NCI-H1105 treated with DMSO at 0.1 percent for 48 hours (cell line): ENCODE data around the gene ZNF512B.
"Not testable (repeated sequence)": the region's sequence is repeated elsewhere in the genome, so short reads cannot be mapped to it uniquely, and the experiment has no call there.

Experiments used
- DNase-seq: peaks from one replicate; lab custom pipeline; 2025; lab: John Stamatoyannopoulos, UW

Gene ZNF512B

DNA sequence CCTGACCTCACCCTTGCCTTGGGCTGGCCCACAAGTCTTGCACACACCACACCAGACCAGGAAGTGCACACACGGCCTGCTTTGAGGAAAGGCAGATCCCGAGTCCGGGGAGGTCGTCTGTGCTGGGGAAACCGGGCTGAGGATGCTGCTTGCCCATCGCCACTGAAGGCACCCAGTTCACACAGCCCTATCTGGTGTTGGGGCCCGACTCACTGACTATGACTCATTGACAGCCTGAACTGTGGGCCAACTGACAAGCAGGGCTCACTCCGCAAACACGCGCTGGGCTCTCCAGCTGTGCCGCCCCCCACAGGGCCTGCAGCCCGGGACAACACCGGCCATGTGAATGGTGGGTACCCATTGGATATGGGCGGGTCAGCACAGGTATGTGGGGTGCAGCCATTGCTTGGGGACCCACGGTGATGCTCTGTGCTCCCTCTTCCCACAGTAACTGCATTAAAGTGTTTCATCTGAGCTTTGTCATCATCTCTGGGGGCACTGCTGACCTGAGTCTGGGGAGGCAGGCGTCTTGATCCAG lies 8.1 kb upstream of the ZNF512B start:
- DNase-seq, result no peak

DNA sequence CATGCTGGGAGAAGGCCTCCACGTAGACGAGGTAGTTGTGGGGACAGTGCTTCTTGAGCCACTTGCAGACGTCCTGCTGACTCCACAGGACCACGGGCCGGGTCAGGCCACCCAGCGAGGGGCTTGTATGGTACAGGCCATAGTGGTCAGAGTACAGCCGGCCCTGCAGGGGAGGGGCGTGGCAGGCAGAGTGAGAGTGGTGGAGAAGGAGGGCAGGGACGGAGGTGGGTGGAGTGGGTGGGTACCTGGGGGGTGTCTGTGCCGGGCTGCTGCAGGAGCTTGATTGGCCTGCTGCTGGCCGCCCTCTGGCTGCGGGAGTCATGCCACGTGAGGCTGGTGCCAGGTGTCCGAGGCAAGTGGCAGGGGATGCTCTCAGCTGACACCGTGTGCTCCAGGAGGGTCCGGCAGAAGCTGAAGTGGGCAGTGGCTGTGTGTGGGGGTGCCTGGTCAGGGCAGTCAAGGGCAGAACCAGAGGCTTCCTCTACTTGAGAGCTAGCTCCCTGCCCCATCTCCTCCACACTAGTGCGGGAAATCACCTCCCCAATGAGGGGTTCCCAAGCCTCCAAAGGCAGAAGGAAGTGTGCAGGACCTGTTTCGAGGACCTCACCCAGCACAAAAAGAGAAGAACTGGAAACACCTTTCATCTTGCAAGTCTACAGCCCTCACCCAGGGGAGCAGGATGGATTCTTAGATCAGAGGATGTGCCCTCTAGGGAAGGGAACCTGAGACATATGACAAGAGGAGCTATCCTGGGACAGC lies 7.4 kb upstream of the ZNF512B start:
- DNase-seq, result no peak

DNA sequence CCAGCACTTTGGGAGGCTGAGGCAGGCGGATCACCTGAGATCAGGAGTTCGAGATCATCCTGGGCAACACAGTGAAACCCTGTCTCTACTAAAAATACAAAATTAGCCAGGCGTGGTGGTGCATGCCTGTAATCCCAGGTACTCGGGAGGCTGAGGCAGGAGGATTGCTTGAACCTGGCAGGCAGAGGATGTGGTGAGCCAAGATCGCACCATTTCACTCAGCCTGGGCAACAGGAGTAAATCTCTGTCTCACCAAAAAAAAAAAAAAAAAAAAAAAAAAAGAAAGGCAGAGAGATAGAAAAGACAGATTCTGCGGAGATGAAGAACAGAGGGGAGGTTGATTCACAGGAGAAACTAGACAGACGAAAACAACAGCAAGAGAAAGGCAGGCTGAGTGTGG lies 6.8 kb upstream of the ZNF512B start:
- not testable (repeated sequence) for DNase-seq

DNA sequence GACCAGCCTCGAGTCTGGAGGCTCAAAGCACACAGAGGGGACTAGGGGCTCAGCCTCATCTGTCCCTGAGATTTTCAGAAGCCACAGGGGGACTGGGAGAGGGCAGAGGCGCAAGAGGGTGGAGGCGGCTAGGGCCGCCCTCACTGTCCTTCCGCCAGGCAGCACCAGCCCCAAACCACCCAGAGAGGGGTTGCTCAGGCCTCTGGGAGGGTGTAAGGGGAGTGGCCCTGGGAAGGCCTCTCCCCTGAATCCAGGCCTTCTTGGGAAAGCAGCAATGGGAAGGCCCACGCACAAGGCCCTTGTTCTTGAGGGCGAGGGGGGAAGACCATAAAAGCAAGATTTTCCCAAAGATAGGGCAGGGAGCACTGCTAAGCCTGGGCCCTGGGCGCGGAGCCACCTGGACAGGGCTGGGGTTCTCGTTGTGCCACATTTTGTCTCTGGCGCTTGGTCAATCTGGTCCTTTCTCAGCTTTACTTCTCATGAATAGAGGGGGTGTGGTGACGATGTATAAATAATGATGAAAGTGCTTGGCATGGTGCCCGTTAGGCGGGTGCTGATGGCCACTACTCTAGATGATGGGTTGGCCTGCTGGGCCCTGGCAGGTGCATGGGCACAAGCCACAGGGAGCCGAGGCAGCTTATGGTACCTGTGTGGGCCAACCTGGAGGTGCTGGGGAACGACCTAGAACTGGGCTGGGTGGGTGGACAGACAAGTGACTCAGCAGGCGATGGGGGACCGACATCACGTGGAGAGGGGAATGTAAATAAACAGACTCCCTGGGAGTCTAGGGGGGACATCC lies 4.9 kb upstream of the ZNF512B start:
- DNase-seq, result peak; percentile 40

DNA sequence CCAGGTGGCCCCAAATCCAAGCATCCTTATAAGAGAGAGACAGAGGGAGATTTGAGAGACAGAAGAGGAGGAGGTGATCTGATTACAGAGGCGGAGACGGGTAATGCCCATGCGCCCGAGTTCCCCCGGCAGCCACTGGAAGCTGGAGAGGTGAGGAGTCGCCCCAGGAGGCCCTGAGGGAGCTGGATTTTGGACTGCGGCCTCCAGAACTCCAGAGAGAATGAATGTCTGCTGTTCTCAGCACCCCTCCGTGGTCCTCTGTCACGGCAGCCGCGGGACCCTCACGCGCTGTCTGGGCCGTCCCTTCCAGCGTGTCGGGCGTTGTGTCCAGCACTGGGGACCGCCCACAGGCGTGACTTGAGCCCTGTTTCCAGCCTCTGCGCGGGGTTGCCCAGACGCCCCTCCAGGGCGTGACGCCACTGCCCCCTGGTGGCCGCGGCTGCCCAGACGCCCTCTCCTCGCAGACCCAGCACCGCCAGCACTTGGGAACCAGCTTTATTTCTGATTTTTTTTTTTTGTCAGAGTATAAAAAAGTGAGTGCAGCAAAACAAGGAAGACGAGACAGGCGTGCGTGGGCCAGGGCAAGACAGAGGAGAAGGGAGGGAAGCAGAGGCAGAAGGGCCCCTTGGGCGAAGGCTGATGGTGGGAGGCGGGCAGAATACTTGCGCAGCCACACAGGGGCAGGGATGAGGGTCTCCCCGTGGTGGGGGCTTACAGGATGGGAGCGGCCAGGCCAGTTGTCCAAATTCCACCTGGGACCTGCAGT lies 4.1 kb upstream of the ZNF512B start:
- peak; percentile 62 for DNase-seq

DNA sequence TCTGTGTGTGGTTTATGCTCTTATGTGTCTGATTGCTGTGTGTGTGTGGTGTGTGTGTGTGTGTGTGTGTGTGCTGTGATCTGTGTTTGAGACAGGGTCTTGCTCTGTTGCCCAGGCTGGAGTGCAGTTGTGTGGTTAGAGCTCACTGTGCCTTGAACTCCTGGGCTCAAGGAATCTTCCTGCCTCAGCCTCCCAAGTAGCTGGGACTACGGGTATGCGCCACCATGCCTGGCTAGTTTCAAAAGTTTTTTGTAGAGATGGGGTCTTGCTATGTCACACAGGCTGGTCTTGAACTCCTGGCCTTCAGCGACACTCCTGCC lies 3.4 kb upstream of the ZNF512B start:
- no peak for DNase-seq

DNA sequence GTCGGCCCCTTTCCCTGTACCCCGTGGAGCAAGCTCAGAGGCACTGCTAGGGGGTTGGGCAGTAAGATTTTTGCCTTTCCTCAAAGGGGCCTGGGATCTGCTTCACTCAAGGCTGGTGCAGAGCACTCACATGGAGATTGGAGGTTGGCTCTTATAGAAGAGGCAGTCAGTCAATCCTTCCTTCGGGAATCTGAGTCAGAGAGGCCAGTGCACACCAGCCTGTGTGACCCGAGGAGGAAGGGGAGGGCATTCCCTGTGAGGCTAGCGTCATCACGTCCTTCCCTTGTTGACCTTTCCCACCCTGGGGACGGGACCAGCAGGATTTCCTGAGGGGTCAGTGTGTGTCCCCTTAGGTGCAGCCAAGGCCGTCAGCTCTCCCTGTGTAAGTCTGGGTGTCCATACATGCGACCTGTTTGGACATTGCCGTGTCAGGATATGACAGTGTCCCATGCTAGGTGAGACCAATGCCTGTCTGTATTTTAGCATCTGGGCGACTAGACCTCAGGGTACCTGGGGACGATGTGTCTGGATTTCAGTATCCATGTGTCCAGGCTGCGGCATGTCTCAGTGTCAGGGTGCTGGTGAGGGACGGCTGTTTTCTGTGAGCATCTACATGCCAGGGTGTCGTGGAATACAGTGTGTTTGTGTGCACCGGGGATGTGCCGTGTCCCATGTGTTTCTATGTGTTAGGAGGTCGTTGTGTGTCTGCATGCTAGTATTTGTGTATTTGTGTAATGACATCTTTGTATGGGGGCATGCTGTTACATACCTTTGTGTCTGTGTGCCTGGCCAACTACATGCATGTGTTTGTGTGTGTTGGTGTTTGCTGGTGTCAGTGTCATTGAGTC lies 2.8 kb upstream of the ZNF512B start:
- DNase-seq, result no peak

DNA sequence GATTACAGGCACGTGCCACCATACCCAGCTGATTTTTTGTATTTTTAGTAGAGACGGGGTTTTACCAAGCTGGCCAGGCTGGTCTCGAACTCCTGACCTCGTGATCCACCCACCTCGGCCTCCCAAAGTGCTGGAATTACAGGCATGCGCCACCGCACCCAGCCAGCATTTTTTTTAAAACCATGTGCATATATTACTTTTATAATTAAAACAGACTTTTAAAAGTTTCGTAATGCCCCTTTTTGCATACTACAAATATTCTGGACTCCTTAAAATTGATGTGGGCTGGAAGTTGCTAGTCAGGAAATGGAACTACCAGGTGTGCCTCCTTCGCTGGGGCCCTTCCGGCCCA lies 2.2 kb upstream of the ZNF512B start:
- not testable (repeated sequence) for DNase-seq

DNA sequence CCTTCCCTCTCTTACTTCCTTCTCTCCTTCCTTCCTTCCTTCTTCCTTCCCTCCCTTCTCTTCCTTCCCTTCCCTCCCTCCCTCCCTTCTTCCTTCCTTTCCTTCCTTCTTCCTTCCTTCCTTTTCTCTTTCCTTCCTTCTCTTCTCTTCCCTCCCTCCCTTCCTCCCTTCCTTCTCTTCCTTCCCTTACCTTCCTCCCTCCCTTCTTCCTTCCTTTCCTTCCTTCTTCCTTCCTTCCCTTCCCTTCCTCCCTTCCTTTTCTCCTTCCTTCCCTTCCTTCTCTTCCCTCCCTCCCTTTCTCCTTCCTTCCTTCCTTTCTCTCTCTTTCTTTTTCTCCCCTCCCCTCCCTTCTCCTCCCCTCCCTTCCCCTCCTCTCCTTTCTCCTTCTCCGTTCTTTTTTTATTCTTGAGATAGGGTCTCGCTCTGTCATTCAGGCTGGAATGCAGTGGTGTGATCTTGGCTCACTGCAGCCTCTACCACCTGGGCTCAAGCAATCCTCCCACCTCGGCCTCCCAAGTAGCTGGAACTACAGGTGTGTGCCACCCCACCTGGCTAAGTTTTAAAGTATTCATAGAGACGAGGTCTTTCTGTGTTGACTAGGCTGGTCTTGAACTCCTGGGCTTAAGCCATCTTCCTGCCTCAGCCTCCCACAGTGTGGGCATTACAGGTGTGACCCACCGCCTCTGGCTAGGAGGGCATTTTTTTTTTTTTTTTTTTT lies 1.1 kb upstream of the ZNF512B start:
- no peak for DNase-seq

DNA sequence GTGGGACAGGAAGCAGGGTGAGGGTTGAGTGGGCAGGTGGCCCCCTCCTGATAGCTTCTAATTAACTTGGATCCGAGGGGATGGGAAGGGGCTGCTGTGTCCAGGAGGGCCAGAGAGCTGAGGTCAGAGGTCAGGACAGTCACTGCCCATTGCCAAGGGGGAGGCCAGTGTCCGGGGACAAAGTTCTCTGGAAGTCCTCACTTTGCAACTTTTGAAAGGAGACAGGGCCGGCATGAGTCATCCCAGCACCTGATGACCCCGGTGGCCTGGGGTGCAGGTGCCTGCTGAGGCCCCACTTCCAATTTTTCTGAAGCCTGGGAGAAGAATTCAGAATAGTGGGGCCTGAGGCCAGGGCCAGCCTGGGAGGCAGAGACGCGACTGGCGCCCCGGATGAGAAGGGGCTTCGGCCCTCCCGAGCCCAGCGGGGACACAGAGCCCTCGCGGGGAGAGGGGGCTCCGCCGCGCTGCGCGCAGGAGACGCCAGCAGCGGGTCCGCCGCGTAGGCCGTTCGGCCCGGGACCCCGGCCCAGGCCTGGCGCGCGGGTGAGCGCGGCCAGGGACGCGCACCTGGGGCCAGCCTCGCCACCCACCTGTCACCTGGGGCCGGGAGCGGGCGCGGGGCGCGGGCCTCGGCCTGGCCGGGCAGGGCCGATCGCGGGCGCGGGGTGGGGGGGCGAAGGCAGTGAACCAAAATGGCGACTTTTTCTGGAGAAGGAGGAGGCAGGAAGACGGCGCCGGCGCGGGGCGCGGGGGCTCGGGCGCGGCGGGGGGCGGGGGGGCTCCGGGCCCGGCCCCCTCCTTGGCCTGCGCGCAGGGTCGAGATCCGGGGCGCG lies 586 bp downstream of the ZNF512B start:
- DNase-seq, result peak; percentile 10

DNA sequence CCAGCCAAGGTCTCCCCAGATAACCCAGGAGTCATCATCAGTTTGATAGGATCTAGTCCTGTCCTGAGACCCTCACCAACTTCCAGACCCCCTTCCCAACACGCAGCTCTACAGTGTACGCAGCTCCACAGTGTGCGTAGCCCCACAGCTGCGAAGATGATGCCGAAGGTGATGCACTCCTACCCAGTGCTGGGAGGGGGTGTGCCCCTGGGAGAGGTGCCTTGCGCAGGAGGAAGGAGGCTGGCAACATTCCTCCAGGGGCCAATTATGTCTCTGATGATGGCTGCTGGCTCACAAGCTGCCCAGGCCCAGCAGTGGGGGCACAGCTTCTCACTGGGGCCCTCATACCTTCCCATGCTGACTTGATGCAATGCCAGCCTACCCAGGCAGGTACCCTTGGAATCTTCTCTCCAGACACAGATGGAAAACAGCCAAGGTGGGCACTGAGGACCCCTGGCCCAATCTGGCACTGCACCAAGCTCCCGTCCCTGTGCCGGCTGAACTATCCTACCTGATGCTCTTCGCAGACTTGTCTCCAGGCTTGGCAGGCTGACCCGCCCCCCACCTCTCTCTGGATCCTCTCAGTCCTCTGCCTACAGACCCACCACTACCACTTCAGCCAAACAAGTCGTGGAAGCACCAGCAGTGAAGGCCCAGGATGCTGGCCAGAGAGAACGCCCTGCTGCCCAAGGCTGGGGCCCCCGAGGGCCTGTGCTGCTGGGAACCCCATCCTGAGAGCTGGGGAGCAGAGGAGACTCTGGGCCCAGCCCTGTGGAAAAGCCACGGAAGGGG lies 1.4 kb downstream of the ZNF512B start:
- DNase-seq, result no peak

DNA sequence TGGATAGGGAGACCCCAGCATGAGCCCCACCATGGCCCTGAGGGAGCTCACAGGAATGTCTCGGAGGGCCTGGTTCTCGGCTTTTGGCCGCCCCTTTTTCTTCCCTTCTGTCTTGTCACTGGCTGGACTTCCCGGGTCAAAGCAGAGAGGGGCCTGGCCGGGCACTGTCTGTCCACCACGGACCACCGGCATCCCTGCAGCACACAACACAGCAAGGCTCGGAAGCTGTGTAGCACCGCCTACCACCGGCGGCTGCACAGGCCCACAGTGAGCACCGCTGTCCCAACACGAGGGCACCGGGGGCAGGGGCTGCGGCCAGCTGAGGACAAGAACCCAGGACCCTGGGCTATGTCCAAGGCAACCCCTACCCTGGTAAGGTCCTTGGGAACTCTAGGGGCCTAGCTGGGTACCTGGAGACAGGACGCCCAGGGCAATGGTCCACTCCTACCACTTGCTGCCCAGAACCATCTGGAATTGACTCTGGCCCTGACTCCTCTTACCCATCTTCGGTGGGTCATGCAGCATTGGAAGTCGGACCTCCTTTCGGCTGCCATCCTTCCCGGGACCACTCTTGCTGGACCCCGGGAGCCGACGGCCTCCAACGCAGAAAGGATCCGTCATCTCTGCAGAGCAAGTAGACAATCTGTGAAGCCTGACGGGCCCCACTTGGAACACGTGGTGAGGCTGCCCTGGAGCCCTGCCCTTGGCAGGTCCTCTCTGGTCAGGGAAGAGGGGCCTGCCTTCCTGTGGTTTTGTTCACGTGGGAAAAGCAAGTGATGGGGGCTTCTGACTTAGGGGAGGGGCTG lies 2.2 kb downstream of the ZNF512B start:
- DNase-seq, result no peak

DNA sequence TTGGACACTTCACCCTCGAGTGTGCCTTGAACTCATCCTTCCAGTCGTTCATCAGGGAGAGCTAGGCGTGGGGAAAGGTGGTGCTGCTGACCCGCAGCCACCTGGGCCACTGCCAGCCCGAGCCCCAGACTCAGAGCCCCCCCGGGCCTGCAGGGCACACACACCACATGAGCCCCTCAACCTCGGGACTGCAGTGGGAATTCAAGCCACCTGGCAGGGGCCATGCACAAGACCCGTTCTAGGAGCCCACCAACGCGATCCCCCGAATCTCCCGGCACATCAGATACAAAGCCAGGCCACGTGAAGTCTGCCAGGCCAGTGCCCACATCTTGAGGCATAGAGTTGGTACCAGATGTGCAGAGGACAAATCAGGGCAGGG lies 2.8 kb downstream of the ZNF512B start:
- DNase-seq, result no peak

DNA sequence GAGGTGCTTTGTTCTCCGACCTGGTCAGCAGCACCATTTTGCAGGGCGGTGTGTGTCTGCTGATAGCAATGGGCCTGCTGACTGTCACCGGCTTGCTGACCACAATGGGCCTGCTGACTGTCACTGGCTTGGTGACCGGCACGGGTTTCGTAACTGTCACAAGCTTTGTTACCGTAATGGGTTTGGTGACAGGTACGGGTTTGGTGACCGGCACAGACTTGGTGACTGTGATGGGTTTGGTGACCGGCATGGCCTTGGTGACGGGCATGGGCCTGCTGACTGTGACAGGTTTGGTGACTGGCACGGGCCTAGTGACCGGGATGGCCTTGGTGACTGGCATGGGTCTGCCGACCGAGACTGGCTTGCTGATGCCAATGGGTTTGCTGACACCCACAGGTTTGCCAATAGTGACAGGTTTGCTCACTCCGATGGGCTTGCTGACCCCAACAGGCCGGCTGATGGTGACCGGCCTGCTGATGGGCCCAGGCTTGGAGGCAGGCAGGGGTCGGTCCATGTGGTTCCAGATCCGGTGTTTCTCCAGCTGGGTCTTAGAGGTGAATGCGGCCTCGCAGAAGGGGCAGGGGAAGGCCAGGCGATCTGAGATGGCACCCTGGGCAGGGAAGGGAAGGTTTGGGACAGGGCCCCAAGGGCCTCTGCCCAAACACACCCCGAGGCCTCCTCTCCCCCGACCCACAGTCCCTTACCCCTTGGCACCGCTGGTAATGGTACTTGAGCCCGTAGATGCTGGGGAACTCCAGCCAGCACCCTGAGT lies 3.4 kb downstream of the ZNF512B start:
- no peak for DNase-seq

DNA sequence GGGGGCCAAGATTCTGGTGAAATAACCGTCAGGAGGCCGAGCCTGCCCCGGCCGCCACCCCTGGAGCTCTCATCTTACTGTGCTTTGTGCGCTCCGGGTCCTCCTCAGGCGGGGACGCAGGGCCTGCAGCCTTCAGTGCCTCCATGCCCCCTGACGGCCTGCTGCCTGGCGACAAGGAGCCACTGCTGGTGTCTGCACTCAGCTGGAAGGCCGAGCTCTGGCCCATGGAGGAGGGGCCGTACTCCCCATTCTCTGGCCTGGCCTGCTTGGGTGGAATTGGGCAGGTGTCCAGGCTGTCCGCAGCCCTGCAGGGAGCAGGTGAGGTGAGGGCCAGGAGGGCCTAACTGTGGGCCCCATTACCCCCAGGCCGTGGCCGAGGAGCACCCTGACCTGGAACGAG lies 5.3 kb downstream of the ZNF512B start:
- DNase-seq, result no peak

DNA sequence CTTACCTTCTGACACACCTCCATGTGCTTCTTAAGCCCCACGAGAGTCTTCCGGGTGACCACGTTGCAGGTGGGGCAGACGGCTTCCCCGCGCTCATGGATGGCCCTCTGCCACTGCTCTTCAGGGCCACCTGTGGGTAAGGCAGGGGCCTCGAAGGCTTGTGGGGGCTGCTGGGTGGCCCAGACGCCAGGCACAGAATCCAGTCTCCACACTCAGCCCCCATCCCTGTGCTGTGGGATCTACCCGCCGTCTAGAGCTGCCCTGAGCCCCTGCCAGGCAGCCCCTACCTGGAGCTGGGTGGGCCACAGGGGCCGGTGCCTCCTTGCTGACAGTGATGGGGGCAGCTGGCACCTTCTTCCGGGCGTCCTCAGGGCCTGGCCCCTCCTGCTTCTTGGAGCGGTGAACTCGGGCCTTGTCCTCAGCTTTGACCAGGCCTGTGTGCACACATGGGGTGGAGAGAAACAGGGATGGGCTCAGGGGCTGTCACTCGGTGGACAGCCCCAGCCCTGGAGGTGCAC lies 5.9 kb downstream of the ZNF512B start:
- DNase-seq, result no peak

DNA sequence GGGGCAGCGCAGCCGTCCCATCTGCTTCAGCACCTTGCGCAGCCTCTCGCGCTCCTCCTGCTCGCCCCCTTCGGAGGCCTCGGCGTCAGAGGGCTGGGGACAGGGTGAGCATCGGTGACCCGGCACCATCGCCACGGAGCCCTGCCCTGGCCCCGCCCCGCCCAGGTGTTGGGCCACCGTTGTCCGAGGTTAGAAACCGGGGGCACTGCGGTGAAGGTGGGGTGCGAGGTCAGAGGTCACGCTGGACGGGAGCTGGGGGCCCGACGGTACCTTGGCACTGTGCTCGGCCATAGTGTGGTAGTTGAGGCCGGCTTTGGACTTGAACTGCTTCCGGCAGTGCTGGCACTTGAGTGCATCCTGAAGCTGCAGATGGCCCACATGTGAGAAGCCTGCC lies 6.4 kb downstream of the ZNF512B start:
- no peak for DNase-seq
